ENCODE results near the gene LRP1.

LRP1 gene

DNA sequence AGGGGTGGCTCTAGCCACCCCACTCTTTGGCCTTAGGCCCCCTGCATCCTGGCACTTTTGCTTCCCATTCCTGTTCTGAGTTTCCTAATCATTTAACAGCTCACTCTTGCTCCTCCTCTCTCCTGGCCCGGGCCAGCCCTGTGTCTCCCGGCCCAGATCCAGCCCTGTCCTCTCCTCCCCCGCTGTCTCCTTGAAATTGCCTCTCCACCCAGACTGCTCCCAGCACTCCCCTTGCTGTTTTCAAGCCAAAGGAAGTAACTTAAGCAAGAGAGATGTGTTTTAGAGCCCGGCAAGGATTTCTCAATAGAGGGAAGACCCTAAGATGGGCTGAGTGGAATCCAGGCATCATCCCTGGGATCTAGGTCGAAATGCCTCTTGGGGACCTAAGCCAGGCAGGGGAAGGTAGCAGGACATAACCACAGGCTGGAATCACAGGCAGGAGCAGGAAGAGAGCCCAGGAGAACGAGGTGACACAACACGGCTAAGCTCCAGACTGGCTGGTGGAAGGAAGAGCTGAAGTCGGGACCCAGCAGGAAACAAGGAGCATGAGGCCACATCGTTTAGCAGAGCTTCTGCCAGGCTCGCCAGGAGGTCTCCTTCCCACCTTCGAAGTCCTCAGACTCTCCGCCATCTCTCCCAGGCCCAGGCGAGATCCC, 21.1 kb downstream of the LRP1 start:
- TF ChIP-seq, protein P1, sequence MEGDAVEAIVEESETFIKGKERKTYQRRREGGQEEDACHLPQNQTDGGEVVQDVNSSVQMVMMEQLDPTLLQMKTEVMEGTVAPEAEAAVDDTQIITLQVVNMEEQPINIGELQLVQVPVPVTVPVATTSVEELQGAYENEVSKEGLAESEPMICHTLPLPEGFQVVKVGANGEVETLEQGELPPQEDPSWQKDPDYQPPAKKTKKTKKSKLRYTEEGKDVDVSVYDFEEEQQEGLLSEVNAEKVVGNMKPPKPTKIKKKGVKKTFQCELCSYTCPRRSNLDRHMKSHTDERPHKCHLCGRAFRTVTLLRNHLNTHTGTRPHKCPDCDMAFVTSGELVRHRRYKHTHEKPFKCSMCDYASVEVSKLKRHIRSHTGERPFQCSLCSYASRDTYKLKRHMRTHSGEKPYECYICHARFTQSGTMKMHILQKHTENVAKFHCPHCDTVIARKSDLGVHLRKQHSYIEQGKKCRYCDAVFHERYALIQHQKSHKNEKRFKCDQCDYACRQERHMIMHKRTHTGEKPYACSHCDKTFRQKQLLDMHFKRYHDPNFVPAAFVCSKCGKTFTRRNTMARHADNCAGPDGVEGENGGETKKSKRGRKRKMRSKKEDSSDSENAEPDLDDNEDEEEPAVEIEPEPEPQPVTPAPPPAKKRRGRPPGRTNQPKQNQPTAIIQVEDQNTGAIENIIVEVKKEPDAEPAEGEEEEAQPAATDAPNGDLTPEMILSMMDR (IDR thresholded peaks at IDR 0.05; ENCODE audit: borderline replicate concordance, control extremely low read depth, extremely low read depth, insufficient read depth, missing control alignments): no peak
- DNase-seq (ENCODE audit: low spot score): no peak
- in situ Hi-C loops (cut with MboI; ENCODE audit: low sequenced_read_pairs, unreplicated experiment): no loop called here

DNA sequence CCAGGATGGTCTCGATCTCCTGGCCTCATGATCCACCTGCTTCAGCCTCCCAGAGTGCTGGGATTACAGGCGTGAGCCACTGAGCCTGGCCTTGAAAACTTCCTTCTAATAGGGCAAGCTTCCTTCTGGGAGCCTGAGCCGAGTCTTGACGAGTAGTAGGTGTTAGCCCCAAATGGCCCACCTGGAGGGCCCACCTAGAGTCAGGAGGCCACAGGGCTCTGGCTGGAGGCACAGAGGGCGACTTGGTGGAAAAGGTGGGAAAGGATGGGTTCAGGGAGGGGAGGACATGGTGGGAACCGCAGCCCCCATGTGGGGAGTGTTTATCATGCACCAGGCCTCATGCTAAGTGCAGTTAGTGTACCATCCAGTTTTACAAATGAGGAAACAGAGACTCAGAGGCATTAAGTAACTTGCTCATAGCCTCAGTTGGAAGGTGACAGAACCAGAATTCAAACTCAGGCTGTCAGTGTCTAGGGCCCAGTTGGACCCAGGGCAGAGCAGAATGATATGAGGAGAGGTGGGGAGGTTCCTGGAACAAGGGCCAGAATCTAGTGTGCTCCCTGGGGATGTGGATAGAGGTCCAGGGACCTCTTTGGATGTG, 22.2 kb downstream of the LRP1 start:
- no peak for DNase-seq (ENCODE audit: low spot score)
- TF ChIP-seq, protein P1 (IDR thresholded peaks at IDR 0.05; ENCODE audit: borderline replicate concordance, control extremely low read depth, extremely low read depth, insufficient read depth, missing control alignments): no peak
- in situ Hi-C loops (cut with MboI; ENCODE audit: low sequenced_read_pairs, unreplicated experiment): no loop called here

DNA sequence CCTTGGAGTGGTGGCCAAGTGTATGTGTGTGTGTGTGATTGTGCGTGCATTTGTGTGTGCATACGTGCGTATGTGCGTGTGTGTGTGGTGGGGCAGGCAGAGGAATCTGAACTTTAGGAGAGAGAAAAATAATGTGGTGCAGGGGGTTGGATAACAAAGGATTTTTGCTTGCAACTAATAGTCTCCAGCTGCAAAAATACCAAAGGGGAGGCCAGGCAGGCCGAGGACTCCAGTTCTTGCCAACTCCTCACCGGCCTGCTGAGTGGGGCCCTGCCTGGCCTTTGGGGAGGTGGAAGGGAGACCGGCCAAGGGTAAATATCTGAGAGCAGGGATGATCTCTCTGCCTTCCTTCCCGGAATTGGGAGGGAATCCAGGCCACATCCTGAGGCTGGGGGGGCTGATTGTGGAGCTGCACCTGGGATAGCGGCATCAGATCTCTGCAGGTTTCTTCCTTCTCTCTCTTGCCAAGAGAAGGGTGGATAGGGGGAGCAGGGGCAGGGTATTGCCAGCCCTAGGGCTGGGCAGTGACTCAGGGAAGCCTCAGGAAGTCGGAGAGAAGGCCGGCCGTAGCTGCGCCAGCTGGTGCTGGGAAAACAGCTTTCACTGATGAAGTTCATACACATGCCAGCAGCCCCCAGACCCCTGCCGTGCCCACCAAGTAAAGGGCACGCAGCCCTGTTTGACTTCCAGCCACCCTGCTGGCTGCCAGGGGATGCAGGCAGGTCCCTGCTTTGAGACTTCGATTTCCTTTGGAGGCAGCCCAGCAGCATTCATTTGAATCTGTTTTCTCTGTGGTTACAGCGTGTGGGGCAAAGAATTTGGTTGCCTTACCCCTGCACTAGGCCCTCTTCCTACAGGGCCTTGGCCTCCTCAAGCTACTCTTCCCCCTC, 23.7 kb downstream of the LRP1 start:
- in situ Hi-C loops (cut with MboI; ENCODE audit: low sequenced_read_pairs, unreplicated experiment): no loop called here
- DNase-seq (ENCODE audit: low spot score): no peak
- TF ChIP-seq, protein P1 (IDR thresholded peaks at IDR 0.05; ENCODE audit: borderline replicate concordance, control extremely low read depth, extremely low read depth, insufficient read depth, missing control alignments): no peak

DNA sequence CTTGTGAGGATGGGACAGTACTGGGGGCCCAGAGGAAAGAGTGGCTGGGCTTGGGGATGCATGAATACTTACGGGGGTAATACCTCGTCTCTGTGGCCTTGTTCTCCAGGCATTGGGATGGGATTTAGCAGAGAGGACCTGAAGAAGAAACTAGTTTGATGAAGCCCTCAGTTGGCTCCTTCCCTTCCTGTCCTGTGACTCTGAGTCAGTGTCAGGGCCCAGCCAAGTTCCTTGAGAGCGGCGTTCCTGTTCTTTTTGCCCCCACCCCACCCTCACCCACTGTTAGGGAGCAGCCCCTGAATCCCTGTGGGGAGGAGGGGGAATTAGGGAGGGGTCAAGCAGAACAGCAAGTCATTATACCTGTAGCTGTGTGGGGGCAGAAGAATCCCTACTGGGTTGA, 24.4 kb downstream of the LRP1 start:
- in situ Hi-C loops (cut with MboI; ENCODE audit: low sequenced_read_pairs, unreplicated experiment): no loop called here
- TF ChIP-seq, protein P1 (IDR thresholded peaks at IDR 0.05; ENCODE audit: borderline replicate concordance, control extremely low read depth, extremely low read depth, insufficient read depth, missing control alignments): no peak
- no peak for DNase-seq (ENCODE audit: low spot score)

DNA sequence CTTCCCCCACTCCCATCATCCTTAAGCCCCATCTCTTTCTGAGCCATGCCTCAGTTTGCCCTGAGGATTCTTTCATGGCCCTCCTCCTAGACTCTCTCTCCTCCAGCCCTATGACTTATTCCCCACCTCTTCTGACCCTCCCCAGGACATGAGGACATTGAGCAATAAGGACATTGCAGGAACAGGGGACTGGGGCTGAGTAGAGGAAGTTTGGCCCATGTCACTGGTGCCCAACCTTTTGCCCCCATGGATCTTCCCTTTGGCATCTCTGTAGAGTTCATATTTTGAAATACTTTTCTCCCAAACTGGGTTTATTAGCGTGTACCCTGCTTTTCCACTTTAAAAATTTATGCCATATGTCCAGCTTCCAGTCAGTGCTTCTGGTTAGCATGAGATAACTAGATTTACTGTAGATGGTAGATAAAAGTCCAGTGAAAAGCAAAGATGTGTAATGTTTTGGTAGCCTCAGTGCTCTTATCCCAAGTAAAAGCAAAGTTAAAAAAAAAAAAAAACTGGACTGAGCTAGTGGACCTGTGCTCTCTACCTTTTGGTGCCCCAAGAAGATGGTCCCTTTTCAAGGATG, 25.2 kb downstream of the LRP1 start:
- in situ Hi-C loops (cut with MboI; ENCODE audit: low sequenced_read_pairs, unreplicated experiment): no loop called here
- TF ChIP-seq, protein P1 (IDR thresholded peaks at IDR 0.05; ENCODE audit: borderline replicate concordance, control extremely low read depth, extremely low read depth, insufficient read depth, missing control alignments): no peak
- DNase-seq (ENCODE audit: low spot score): no peak

DNA sequence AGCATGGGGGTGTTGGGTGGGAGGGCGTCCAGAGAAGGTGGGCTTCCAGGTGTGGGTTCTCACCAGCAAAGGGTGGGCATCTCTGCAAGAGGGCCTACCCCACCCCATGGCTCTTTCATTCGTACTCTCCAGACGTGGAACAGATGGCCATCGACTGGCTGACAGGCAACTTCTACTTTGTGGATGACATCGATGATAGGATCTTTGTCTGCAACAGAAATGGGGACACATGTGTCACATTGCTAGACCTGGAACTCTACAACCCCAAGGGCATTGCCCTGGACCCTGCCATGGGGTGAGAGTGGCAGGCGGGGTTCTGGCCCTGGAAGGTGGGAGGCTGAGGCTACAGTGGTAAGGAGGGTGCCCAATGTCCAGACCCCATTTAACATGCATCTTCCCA, 25.8 kb downstream of the LRP1 start:
- DNase-seq (ENCODE audit: low spot score): no peak
- in situ Hi-C loops (cut with MboI; ENCODE audit: low sequenced_read_pairs, unreplicated experiment): no loop called here
- TF ChIP-seq, protein P1 (IDR thresholded peaks at IDR 0.05; ENCODE audit: borderline replicate concordance, control extremely low read depth, extremely low read depth, insufficient read depth, missing control alignments): no peak

Data from GM13976 (cell line).